Astrocyte (in vitro differentiated cells and primary cell): ENCODE results near the gene CLNK.

ENCODE experiments used
- CTCF ChIP-seq: IDR thresholded peaks from 2 replicates; pipeline ENCODE4 v1.5.1; 2011; ENCODE audit warnings: low read depth, mild to moderate bottlenecking, inconsistent platforms, low read length, moderate library complexity; ENCODE audit not compliant: insufficient read depth
- EZH2 ChIP-seq: IDR thresholded peaks from 2 replicates; pipeline ENCODE4 v1.6.1; 2012; ENCODE audit warnings: mild to moderate bottlenecking, low read length, inconsistent platforms; ENCODE audit not compliant: insufficient read depth

GRCh38 chr4:10456260-10456594 lies 228.3 kb downstream of the CLNK start:
- TF ChIP-seq CTCF (no peak), EZH2 (no peak)
